ENCODE results near the gene RXRA. TPM values are rescaled to one million over a fixed set of nuclear protein-coding genes. Genes with fewer than 3 reads are reported as not detected.

RXRA gene
- total RNA-seq, 1 donor from 2014 or later: 163 TPM

DNA sequence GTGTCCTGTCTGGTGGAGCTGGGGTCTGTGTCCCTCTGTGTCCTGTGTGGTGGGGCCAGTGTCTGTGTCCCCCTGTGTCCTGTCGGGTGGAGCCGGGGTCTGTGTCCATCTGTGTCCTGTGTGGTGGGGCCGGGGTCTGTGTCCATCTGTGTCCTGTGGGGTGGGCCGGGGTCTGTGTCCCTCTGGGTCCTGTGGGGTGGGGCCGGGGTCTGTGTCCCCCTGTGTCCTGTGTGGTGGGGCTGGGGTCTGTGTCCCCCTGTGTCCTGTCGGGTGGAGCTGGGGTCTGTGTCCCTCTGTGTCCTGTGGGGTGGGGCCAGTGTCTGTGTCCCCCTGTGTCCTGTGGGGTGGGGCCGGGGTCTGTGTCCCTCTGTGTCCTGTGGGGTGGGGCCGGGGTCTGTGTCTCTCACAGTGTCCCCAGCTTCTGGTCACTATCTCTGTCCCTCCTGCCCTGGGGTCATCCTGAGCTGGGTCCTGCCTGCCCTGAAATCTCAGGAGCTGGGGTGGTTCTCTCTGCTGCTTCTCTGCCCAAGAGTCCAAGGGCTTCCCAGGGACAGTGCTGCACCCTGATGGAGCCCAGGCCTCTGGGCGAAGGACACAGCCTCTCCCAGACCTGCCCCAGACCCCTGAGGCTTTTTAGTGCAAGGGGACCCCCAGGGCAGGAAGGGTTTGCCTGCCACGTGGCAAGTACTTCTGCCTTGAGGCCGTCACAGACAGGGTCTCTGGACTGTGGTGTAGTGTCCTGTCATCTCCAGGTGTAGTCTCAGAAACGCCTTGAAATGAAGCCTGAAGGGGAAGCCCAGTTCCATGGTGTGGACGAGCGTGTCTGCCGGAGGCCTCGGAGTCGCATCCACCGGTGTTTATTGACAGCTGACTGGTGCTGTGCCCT lies 131.3 kb downstream of the RXRA start:
- DNase-seq (ENCODE audit: low spot score): no peak
- ATAC-seq: no peak

DNA sequence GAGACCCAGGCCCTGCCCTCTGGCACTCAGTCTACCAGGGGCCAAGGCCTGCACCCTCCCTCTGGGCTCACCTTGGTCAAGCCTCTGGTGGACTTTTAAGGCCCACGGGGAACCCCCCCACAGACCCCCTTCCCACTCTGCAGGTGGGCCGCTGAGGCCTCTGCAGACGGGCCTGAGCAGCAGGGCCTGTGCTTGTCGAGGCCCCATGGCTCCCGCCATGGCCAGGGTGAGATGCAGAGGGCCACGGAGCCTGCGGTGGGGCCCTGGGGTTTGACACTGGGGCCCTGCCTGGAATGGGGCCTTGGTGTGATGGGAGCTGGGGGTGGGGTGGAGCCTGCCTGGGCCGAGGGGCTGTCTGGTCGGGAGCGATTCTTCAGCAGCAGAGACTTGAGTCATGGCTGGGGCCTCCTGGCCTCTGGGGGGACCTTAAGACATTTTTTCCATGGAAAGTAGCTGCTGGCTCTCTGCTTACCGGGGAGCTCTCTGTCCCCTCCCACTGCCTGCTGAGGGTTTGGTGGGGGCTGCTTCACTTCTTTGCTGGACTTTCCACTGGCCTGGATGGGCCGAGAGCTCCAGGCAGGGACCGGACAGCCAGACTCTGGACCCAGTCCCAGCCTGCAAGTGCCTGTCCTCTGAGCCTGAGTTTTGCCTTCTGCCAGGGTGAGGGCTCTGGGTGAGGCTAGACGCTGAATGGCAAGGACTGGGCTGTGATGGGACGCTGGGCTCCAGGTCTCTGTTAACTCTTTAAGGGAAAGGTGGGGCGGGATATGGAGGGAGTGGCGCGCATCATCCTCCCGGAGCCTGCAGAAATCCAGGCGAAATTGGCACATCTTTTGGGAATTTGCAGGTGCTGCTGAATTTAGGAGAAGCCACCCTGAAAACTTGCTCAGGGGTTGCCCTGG lies 132.2 kb downstream of the RXRA start:
- ATAC-seq (no peak), DNase-seq (ENCODE audit: low spot score) (no peak)

DNA sequence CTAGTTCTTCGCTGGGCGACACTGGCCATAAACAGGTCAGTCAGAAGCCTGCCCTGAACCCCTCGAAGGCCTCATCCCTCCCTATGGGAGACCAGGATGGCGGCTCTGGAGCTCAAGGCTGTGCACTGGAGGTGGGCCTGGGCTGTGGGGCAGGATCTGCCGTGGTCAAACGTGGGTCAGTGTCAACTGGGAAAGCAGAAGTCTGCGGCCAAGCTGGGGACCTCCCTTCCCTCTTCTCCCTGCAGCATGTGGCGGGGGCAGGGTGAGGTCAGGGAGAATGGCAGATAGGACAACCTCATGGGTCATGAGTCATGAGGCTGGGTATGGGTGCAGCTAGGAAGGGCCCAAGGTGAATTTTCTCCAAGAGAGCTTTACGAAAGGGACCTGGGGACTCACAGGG lies 132.9 kb downstream of the RXRA start:
- ATAC-seq: peak; percentile 11
- DNase-seq (ENCODE audit: low spot score): no peak

DNA sequence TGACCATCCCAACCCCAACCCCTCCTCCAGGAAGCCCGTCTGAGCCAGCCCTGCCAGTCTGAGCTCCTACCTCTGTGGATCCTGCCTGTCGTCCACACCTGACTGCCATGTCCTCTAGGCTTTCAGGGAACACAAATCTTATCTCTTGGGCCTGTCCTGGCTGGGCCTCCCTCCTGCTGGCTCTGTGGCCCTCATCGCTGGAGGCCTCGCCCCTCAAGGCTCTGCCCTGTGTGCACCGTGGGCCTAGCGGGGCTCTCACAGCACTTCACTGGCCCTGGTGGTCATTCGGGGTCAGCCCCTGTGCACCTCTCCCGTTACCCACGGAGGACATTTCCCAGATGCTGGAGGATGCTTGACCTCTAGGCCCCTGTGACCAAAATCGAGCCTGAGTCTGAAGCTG lies 133.3 kb downstream of the RXRA start:
- ATAC-seq: no peak
- DNase-seq (ENCODE audit: low spot score): no peak

DNA sequence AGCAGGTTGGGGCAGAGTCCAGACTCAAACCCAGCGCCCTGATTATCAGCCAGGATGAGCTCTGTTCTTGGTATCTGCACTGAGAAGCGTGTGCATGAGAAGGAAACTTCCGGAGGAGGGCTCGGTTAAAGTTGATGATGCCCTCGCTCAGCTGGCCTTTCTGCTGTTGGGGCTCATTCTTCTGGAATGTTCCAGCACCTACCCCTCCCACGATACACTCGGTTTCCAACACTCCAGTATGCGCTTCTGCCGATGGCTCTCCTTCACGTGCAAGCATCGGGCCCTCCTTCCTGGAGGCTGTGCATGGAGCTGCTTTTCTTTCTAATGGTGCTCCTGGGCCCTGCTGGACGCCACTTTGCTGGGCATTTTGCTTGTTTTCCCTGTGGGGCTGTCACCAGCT lies 134.0 kb downstream of the RXRA start:
- no peak for ATAC-seq
- DNase-seq (ENCODE audit: low spot score): no peak

DNA sequence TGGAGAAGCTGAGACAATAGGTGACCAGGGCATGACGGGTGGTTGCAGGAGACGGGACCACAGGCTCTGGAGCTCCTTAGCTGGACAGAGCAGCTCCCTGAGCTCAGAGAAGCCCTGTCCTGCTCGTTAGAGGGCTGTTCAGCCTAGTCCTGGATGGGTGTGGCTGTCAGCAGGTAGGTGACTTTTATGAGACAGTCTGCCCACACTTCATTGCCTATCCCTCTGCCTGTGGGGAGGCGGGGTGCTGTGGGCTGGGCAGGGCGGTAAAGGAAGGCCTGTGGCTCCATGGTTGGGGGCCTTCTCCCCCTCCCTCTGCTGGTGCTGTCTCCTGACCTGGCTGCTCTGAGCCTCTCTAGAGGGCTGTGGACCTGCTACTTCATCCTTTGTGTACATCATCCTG lies 134.6 kb downstream of the RXRA start:
- DNase-seq (ENCODE audit: low spot score): no peak
- ATAC-seq: no peak

DNA sequence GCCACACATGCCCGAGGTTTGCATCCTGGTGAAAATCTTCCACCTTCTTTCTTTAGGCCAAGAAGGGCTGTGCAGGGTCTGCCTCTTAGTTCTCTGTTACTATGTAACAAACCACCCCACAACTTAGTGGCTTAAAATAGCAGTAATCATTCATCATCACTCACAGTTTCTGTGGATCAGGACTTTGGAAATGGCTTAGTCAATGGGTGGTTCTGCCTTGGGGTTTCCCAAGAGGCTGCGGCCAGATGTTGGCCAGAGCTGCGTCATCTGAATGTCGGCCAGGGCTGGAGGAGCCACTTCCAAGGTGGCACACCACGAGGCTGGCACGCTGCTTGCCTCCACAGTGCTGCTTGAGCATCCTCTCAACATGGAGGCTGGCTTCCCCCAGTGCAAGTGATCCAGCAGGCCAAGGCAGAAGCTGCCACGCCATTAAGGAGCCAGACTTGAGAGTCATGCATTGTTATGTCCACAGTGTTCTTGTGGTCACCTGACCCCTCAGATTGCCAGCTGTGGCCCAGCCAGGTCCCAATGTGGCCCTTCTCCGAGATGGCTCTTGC lies 135.2 kb downstream of the RXRA start:
- ATAC-seq (no peak), DNase-seq (ENCODE audit: low spot score) (no peak)

DNA sequence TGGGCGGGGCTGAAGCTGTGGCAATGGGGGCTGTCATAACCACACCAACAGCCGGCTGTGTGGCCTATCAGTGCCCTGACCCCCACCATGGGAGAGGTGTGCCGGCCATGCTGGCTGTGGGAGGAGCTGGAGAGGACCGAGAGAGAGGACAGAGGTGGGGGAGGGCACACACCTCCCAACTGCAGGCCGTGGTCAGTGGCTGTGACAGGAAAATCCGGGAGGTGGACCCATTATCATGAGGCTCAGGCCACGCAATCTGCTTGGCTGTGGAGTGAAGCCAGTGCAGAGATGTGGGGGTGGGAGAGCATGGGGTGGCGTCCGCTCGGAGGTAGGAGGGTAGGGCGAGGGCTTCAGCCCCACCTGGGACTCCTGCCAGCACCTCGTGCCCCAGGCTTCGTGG lies 136.1 kb downstream of the RXRA start:
- DNase-seq (ENCODE audit: low spot score): no peak
- no peak for ATAC-seq

DNA sequence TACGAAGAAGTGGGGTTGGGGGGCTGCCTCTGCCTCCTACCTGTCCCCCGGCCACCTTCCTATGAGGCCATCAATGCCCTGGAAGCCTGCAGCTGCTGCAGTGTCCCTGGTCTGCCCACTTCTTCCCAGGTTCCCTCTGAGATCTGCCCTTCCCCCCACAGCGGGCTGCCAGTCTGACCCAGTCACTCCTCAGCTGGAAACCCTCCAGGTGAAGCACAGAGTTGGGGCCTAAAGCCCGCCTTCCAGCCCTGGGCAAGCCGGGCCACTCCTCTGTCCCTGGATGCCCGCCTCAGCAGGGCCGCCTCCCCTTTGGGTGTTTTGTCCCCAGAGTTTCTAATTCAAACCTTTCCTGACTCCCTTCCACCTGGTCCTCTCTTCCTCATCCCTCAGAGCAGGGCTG lies 137.0 kb downstream of the RXRA start:
- no peak for ATAC-seq
- DNase-seq (ENCODE audit: low spot score): no peak

DNA sequence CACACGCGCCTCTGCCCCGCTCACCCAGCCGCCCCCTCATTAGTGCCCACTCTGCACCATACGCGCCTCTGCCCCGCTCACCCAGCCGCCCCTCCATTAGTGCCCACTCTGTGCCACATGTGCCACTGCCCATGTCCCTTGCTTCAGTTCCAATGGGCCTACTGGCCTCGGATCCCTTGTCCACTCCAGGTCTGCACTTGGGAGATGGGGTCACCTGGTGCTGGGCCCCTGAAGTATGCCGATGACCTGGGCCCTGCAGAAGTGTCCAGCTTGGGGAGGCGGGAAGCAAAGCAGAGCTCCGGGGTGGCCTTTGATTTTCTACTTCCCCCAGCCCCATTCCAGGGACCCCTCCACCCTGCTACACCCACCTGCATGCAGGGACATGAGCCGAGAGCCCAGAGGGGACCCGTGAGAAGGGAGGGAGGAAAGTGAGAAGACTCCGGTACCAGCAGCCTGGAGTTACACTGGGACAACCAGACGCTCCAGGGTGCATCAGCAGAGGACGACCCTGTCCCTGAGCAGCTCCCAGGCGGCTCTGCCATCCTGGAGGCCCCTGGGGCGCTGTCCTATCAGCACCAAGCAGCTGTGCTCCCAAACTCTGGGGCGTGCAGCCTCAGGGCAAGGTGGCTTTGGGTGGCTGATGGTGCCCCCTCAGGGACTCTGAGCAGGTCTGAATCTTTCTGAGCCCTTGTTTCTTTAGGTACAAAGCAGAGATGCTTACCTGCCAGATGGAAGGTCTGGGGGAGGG lies 140.8 kb downstream of the RXRA start:
- DNase-seq (ENCODE audit: low spot score) (no peak), ATAC-seq (peak; percentile 26)

DNA sequence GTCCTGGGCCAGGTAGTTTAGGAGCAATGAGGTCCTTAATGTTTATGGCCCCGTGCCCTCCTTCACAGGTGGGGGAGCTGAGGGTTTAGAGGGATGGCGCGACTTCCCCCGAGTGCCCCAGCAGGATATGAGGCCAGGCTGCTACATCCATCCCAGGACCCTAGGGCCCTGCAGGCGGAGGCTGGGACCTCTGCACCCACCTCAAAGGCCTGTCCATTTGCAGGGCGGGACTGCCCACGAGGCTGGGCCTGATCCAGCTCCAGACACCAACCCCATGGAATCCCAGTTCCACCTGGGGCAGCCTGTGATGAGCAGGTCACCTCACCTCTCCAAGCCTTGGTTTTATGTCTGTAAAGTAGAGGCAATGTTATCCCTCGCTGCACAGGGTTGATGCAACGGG lies 142.1 kb downstream of the RXRA start:
- DNase-seq (ENCODE audit: low spot score) (no peak), ATAC-seq (no peak)

DNA sequence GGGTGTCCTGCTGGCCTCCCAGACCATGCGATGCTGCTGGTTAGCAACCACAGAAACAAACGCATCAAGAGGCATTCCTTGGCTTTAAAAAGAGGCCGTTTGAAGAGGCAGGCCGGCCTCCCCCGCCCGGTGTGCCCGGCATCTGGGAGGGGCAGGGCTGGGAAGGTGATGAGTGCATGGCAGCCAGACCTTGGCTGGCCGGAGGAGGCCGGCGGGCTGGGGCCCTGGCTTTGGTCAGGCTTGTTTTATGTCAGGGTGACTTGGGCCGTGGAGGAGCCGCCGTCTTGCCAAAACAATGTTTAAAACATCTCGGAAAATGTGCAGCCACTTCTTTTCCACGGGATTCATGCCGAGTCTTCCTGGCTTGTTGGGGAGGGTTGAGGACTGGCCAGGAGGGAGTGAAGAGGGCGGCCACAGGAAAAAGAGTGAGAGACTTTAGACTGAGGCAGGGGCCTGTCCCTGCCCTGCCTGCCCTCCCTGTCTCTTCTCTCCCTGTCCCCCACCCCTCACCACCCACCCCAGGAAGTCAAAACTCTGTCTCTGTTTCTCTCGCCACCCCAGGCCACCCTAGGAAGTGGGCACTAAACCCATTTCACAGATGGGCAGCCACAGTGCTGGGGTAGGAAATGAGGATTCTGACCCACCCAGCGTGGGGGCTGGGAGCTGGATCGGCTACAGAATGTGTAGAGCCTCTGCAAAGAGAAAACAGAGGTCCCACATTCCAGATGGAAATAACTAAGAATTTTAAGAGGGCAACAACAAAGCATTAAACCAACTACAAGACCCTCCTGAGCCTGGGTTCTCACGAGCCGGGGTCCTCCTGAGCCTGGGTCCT lies 143.0 kb downstream of the RXRA start:
- DNase-seq (ENCODE audit: low spot score) (no peak), ATAC-seq (peak; percentile 17)

DNA sequence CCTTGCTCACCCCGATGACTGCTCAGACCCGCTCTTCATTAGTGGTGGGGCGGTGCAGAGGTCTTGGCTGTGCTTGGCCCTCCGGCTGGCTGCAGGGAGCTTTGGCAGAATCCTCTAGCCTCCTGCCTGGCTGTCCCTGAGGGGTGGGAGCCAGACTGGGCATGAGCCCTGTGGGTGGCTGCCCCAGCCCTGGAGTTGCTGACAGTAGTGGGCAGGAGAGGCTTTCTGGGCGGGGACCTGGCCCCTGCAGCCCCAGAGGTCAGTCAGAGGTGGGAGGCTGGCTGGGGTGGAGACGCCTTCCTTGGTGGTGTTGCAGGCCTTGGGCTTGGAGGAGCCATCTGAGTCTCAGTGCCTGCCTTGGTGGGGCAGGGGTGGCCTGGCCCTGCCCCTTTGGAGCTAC lies 146.0 kb downstream of the RXRA start:
- ATAC-seq: no peak

DNA sequence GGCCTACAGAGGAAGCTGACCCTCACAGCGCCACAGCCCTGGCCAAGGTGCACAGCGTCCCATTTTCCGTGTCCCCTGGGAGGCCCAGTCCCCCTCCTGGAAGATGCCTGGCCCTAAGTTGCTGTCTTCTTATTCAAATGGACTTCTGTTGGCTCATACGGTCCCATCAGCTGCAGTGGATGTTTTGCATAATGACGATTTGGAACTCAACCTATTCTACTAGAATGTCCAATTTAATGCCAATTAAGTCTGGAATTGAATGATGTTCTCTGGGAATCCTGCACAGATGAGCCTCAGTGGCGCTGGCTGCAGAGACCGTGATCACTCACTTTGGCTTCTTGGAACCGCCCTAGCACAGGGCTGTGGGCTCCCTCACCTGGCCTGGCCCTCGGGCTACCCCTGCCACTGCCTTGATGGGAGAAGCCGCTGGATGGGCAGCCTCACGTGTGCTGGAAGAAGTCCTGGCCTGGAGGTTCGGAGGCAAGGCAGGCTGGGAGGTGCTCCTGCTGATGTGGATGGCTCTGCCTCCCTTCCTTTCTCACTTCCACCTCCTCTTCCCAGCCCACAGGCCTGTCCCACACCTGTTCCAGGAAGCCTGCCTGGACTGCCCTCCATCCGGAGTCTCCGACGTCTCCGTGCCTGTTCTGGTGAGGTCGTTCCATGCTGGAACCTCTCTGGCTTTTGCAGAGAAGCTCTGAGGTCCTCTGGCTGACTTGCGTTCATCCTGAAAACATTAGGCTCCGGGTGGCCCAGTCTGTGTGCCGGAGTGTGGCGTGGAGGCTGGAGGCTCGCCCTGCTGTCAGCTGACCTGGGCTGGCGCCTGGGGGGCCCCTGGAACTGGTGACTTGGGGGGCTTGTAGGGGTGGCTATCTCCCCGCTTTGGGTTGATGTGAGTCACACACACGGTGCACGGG lies 147.1 kb downstream of the RXRA start:
- DNase-seq (ENCODE audit: low spot score) (no peak), ATAC-seq (no peak)

More for the DNA sequence above, 146.0 kb downstream of the RXRA start:
- DNase-seq (ENCODE audit: low spot score): no peak

DNA sequence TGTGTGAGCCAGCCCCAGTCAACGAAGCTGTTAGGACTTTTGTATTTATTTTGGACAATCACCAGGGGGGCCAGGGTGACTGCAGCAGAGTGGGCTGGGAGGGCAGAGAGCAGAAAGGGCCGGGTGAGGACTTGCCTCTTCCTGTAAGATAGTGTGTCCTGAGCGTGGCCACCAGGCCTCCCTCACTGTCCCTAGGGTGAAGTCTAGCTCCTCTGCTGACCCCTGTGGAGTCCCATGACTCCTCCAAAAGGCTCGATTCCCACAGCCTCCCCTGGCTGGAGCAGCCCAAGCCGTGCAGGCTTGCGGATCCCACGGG lies 147.8 kb downstream of the RXRA start:
- peak; percentile 9 for ATAC-seq
- DNase-seq (ENCODE audit: low spot score): no peak

DNA sequence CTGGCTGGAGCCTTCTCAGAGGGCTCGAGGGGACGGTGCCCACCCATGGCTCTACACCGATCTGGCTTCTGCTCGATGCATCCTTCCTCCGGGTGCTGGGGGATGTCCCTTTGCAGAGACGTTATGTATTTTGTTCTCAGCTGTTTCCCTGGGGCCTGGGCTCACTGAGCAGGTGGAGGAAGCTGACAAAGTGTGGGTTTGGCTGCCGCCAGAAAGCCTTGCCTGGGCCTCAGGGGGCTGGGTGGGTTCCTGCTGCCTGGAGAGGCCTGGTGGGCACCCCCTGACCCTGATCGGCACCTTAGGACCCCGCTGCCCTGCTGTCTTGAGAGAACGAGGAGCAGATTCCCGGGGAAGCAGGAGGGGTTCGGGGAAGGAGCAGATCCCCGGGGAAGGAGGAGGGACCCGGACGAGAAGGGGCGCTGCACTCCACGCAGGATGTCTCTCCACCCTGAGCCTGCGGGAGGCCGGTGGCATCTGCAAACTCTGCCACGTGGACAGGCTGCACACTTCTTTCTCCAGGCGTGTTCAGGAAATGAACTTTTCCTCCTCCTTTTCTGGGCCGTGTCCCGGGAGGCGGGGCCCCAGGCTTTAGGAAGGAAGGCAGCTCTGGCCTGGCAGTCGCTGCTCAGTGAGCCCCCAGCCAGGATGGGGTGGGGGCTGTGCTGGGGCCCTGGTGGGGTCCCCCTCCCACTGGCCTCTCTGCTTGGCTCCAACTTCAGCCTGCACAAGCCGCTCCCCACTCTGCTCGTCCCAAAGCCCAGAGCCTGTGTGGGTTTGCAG lies 148.9 kb downstream of the RXRA start:
- ATAC-seq: peak; percentile 68
- DNase-seq (ENCODE audit: low spot score): peak; percentile 55

DNA sequence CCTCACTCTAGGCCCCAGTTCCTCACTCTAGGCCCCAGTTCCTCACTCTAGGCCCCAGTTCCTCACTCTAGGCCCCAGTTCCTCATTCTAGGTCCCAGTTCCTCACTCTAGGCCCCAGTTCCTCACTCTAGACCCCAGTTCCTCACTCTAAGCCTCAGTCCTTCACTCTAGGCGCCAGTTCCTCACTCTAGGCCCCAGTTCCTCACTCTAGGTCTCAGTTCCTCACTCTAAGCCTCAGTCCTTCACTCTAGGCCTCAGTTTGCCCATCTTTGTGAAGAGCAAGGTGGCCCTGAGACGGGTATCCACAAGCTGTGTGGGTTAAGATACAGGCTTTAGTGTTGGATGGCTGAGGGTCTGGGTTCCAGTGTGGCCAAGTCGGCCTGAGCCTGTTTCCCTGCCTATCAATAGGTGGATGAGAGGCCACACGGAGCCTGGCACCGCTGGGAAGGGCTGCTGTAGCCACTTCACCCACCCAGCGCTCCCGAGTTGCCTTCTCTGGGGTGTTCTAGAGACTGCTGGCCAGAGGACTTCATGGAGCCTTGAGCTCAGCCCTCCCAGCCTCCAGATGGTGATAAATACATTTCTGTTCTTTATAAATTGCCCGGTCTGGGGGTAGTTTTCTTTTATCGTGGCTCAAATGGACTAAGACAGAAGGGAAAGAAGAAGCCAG lies 150.2 kb downstream of the RXRA start:
- no peak for DNase-seq (ENCODE audit: low spot score)

DNA sequence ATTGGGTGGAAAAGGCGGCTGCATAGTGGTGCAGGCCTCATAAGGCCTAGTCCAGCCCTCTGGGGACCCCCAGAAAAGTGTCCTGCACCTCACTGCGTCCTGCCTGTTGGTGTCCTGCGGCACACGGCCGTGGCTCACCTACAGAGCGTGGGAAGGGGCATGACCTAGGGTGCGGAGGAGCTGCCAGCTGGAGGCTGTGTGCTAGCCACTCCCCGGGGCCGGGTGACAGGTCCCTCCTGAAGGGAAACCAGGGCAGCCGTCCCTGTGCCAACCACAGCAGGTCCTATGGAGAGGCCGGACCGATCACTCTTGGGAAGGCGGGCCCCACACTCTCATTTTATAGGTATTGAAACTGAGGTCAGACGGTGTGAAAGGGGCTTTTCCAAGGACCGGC lies 150.7 kb downstream of the RXRA start:
- DNase-seq (ENCODE audit: low spot score) (no peak), ATAC-seq (no peak)

More for the DNA sequence above, 150.2 kb downstream of the RXRA start:
- ATAC-seq: no peak
